GM19438 (cell line): ENCODE results near the gene SPTLC3.

ENCODE experiments used
- ATAC-seq: cut with Tn5 transposase; IDR thresholded peaks from one replicate; pipeline ENCODE4 v1.9.1; 2021; ENCODE audit warnings: low read depth; ENCODE audit not compliant: unreplicated experiment

Gene SPTLC3

DNA sequence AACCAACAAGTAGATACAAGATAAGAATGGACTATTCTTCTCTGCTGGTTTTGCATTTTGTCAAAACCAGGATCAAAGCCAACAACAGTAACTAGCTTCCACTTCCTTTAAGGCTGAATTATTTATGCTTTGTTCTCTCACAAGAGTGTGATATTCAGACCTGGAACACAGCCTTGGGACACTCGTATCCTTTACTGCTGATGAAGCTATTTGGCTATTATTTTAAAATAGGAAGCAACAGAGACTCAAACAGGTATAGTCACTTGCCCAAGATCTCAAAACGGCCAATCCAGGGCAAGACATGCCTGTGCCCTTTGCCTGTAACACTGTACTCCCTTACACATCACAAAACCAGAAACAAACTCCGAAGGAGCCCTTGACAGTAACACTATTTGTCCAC, 19.9 kb downstream of the SPTLC3 start:
- ATAC-seq, result no peak

DNA sequence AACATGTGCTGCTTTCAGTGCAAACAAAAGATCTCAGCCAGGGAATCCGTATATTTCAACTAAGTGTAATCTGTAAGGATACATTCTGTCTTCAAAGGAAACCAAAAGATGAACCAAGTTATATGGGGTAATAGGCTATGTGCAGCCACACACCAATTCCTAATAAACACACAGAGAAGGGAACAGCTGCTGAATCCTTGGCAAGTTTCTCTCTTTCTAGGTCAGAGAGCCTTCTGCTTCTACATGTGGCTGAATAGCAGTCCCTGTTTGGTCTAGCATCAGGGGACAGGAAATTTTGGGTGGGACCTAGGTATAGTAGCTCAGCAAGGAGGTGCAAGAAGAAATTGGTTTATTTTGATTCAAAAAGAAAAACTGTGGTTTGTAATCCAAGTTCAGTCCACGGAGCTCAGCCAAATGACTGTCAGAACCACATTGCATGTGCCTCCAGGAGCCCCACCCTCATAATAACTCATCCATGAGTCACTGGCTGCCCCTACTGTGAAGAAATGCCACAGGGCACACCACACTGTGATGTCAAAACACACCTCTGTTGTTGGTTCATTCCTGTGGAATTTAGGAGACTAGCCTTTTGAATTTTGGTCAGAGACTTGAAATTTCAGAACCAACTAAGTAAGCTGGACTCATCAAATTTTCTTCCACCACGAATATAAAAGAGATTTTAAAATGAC, 21.1 kb downstream of the SPTLC3 start:
- no peak for ATAC-seq

- no peak for ATAC-seq
Observed at GRCh38 chr20:13031751-13032150, 23.0 kb downstream of the SPTLC3 start.

- ATAC-seq, result no peak
Observed at GRCh38 chr20:13034115-13034514, 25.3 kb downstream of the SPTLC3 start.

DNA sequence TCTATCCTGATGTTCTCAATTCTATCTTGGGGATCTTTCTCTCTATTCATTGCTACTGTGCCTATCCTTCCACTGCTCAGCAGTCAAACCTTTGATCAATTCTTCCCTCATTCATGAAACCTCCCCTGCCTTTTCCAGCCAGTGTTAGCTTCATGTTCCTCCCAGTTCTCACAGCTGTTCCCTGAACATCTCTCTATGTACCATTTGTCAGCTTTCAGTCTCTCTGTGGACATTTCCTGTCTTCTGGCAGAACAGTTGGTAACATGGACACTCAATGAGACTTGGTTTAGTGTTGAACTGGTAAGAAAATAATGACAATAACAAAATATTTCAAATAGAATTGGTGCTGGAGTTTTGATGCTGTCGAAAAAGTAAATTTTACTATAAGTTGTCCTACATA, 26.2 kb downstream of the SPTLC3 start:
- ATAC-seq, result no peak

- ATAC-seq, result no peak
Observed at GRCh38 chr20:13035399-13036152, 26.8 kb downstream of the SPTLC3 start.

DNA sequence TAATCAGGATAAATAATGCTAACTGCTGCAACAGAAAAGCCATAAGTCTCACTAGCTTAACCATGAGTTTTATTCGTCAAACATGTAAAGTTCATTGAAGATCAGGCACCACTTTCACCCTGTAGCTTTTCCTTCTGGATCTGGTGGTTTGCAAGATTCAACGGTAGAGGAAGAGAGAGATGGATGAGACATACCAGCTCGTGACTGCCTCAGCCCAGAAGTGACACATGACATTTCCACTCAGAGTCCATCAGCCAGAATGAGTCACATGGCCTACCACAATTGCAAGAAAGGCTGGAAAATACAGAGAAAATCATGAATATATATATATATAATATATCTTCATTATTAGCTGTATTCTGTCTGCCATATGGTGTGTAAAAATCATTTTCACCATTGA, 29.0 kb downstream of the SPTLC3 start:
- ATAC-seq, result no peak

DNA sequence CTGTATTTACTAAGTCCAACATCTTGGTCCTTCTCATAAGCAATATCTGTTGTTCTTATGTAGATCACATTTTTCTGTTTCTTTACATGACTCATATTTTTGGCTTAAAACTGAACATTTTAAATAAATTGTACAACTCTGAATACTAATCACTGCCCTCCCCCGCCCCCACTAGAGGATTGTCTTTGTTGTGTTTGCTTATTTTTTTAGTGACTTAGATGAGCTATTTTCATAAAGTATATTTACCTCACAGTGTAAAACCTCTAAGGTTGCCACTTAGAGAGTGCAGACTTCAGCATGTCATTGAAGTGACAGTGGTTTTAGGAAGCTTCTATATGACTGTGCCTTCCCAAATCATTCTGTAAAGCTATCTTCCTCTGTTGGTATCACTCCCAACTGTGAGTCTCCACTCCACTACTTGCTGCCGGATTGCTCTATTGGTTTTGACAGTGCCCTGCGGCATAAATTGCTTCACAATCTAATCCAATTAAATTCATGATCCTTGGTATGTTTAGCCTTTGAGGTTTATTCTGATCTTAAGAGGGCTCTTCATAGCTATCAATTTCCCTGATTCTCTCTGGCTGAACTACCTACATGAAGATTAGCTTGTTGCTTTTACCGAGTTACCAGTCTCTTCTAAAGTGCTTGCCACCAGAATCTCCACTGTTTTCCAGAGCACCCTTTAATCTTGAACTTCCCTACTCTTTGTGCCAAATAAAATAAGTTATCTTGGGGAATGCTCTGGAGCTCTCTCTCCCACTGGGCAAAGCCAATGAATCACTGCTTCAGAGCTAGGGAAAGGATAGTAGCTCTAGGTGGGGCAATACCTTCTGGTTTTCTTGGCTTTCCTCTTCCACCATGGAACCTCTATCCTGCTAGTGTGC, 33.0 kb downstream of the SPTLC3 start:
- no peak for ATAC-seq

- ATAC-seq, result no peak
Observed at GRCh38 chr20:13042458-13042794, 33.7 kb downstream of the SPTLC3 start.

- no peak for ATAC-seq
Observed at GRCh38 chr20:13046409-13046808, 37.6 kb downstream of the SPTLC3 start.

DNA sequence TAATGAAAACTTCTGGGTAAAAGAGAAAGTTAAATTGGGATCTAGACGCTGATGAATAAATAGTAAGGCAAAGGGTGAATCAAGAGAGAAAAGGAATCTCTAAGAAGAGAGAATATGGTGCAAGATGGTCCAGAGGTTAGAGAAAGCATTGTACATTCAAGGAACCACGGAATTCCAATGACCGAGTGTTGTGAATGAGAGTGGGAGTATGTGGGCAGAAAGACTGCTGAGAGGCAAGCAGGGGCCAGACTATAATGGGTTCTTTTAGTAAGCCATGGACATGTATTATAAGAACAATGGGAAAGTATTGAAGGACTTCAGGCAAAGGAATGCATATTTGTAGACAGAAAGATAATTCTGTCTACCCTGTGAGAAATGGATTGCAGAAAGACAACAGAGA, 45.2 kb downstream of the SPTLC3 start:
- no peak for ATAC-seq

GRCh38 chr20:13058666-13059389, 50.1 kb downstream of the SPTLC3 start:
- no peak for ATAC-seq

DNA sequence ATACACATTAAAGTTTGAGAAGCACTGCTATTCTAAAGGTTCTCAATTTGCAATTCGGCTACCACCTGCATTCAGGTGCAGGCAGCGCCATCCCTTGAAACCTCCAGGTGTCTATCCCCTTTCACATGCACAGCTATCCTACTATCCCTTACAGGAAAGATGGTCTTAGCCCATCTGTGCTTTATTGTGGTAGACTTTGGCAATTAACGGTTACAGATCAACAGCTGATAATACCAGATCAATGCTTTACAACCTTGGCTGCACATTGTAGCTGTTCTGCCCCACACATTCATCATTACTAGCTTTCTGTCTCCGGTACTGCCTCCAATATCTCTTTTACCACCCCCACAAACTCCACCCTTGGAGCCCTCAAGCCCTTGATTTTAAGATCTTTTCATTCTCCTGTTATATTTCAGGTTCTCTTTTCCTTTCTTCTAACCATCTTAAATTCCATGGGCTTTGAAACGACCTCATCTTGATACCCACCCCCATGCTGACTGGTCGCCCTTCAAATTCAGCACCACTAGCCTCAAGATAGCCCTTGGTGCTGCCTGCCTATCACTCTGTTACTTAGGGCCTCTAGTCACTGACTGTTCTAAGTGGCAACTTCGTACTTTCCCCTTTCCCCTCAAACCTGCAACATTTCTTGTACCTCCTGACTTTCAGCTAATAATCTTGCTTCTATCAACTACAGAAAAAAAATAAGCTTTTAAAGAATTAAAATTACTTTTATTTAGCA, 50.8 kb downstream of the SPTLC3 start:
- no peak for ATAC-seq

DNA sequence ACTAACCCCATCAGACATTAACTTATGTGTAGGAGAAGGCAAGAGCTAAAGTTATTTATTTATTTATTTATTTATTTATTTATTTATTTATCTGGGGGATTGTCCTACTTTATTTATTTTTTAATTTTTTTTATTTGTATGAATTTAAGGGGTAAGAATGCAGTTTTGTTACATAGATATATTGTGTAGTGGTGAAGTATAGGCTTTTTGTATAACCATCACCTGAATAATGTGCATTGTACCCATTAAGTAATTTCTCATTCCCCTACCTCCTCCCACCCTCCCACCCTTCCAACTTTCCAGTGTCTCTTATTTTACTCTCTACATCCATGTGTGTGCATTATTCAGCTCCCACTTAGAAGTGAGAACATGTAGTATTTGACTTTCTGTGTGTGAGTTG, 51.6 kb downstream of the SPTLC3 start:
- no peak for ATAC-seq

- no peak for ATAC-seq
Observed at GRCh38 chr20:13061381-13061780, 52.6 kb downstream of the SPTLC3 start.

- ATAC-seq, result no peak
Observed at GRCh38 chr20:13062789-13063188, 54.0 kb downstream of the SPTLC3 start.

GRCh38 chr20:13068336-13068735, 59.6 kb downstream of the SPTLC3 start:
- ATAC-seq, result no peak

DNA sequence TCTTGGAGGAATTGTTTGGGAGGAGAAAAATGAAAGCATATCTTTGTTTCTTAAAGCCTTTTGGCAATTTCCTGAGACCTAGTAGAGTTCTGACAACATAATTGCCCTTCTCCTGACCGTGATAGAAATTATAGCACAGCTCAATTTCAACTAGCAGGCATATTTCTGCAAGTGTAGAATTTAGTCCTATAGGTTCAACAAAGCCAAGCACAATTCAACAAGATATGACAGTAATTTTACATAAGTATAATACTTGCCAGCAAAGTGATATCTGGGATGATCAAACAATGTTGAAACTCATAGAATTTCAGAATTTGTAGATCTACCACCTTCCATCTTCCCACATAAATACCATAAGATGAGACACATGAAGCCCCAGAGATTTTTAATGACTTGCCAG, 73.1 kb downstream of the SPTLC3 start:
- no peak for ATAC-seq

GRCh38 chr20:13082378-13082777, 73.6 kb downstream of the SPTLC3 start:
- ATAC-seq, result no peak

DNA sequence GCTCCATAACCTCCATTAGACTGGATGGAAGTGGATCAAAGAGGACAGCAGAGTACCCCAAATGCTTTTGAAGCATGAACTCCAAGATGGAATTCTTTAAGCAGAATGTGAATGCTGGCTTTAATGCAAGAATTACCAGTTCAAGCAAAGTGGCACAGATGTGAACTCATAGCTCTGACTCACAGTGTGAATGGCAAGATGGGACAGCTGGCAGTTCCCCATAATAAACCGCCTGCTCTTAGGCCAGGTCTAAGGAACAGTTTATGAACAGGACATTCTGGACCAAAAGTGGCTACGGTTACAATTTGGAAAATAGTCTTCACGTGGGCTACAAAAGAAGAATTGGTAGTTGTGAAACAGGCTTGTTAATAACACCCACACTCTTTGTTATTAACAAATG, 76.5 kb downstream of the SPTLC3 start:
- ATAC-seq, result no peak
